ENCODE results near the gene MBD3L1. TPM values are rescaled to one million over a fixed set of nuclear protein-coding genes. Genes with fewer than 3 reads are reported as not detected.
A peak's percentile ranks its signal among the peaks of the same experiment; 100 is the strongest.

The MBD3L1 gene
- not detected in 2 replicates for total RNA-seq

DNA sequence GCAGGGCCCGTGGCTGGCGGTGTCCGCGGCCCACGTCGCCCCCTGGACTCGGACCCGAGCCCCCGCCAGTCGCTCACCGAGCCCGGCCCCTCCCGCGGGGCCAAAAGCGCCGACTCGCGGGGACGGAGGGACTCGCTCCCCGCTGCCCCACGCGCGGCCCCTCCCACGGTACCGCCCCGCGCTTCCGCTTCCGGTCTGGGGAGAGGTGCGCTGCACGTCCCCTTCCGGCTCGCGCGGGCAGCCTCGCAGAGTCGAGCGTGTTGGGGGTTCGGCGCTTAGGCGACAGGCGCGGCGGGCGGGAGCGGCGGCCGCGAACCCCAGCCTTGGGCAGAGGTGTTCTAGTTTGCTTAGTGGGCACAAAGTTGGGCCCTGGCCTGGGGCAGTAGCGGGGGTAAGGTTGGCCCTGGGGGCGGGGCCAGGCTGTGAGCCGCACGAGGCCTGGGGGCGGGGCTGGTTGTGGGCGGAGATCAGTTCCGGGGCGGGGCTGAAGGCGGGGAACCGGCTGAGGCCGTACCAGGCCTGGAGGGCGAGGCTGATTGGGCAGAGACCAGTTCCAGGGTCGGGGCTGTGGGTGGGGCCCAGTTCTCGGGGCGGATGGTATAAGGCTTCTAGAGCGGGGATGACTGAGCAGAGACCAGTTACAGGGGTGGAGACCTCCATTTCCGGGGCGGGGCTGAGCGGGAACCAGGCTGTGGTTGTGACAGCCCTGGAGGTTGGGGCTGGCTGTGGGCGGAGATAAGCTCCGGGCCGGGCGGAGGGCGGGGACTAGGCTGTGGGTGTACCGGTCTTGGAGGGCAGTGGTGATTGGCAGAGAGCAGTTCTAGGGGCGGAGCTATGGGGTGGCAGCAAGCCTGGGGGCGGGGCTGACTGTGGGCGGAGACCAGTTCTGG lies at the start of gene MBD3L1, which contains the start of gene ZNF558:
MBD3L1 (plus strand) TSS at position 246 of the 890 bp plus-strand sequence. CDS start 10,302 bp downstream, outside the sequence.
ZNF558 (minus strand) TSS at position 173 of the 890 bp plus-strand sequence. CDS start 9,645 bp downstream, outside the sequence.
- intact Hi-C loops (cut with micrococcal nuclease), result no loop called here
- DNase-seq (ENCODE audit: low spot score), result peak; percentile 99
- H3K4me3 Mint-ChIP-seq (ENCODE audit: low read depth), result peak within 1 kb of the TSS; percentile 84
- H3K27ac Mint-ChIP-seq, result peak within 1 kb of the TSS; percentile 82
- H3K4me1 Mint-ChIP-seq (ENCODE audit: low read depth), result peaks cover 13% of the 10 kb centered on the region
- peaks cover 11% of the 10 kb centered on the region for H3K9me3 Mint-ChIP-seq
- H3K36me3 Mint-ChIP-seq (ENCODE audit: low read depth), result peaks cover 17% of the 10 kb centered on the region
- no peaks in the 10 kb centered on the region for H3K27me3 Mint-ChIP-seq (ENCODE audit: low read depth)

DNA sequence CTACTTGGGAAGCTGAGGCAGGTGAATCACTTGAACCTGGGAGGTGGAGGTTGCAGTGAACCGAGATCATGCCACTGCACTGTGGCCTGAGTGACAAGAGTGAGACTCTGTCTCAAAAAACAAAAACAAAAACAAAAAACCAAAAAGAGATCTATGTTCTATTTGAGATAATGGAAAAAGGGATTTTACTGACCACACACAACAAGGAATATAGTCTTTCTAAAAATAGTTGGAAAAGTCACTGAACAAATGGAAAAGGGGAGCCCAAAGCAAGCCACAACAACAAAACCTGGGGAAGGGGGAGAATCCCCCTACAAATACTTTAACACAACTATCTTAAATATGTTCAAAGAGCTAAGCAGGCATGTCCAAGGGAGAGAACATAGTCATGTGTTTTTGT lies 37.4 kb upstream of the MBD3L1 start:
- DNase-seq (ENCODE audit: low spot score), result no peak
- H3K27me3 Mint-ChIP-seq (ENCODE audit: low read depth), result no peaks in the 10 kb centered on the region

DNA sequence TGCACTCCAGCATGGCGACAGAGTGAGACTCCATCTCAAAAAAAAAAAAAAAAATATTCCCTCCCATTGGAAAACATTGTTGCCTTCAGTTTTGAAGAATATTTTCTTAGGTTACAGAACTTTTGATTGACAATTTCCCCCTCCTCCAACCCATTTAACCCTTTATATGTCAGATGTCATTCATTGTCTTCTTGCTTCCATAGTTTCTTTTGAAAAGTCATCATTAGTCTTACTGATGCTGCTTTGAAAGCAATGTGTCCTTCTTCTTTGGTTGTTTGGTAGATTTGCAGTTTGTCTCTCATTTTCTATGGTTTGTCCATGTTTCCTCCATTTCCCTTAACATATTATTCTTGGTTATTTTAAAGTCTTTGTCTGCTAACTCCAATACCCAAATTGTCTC lies 25.5 kb upstream of the MBD3L1 start:
- Mint-ChIP-seq H3K36me3 (ENCODE audit: low read depth) (peaks cover 60% of the 10 kb centered on the region), H3K9me3 (peaks cover 70% of the 10 kb centered on the region), H3K27ac (no peak overlapping the region), H3K4me1 (ENCODE audit: low read depth) (no peaks in the 10 kb centered on the region), H3K4me3 (ENCODE audit: low read depth) (no peak overlapping the region), H3K27me3 (ENCODE audit: low read depth) (no peaks in the 10 kb centered on the region)
- DNase-seq (ENCODE audit: low spot score), result no peak
- intact Hi-C loops (cut with micrococcal nuclease), result no loop called here

More for the DNA sequence above, 37.4 kb upstream of the MBD3L1 start:
- Mint-ChIP-seq H3K9me3 (peaks cover 24% of the 10 kb centered on the region), H3K4me1 (ENCODE audit: low read depth) (no peaks in the 10 kb centered on the region), H3K36me3 (ENCODE audit: low read depth) (no peaks in the 10 kb centered on the region), H3K27ac (no peak overlapping the region), H3K4me3 (ENCODE audit: low read depth) (no peak overlapping the region)
- intact Hi-C loops (cut with micrococcal nuclease), result no loop called here

DNA sequence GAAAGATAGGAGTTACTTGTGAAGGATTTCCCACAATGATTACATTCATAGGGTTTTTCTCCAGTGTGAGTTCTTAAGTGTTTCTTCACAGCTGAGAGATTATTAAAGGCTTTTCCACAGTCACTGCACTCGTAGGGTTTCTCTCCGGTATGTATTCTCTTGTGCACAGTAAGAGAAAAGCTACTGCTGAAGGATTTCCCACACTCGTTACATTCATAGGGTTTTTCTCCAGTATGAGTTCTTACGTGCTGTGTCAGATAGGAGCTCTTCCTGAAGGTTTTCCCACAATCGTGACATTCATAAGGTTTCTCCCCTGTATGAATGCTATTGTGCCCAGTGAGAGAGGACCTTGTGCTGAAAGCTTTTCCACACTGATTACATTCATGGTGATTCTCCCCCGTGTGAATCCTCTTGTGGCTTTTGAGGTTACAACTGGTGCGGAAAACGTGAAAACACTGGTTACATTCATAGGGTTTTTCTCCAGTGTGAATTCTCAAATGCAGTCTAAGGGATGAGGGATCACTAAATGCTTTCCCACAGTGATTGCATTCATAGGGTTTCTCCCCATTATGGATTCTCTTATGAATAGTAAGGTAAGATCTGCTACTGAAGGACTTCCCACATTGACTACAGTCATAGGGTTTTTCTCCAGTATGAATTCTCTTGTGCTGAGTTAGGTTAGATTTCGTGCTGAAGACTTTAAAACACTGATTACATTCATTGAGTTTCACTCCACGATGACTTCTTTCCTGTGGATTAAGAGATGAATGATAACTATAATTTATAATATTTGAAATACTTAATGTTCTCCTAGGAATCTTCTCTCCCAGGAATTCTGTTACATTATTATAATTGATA lies 20.6 kb upstream of the MBD3L1 start:
- H3K4me3 Mint-ChIP-seq (ENCODE audit: low read depth), result no peak overlapping the region
- H3K27ac Mint-ChIP-seq, result no peak overlapping the region
- H3K9me3 Mint-ChIP-seq, result peaks cover 77% of the 10 kb centered on the region
- DNase-seq (ENCODE audit: low spot score), result no peak
- intact Hi-C loops (cut with micrococcal nuclease), result no loop called here
- H3K36me3 Mint-ChIP-seq (ENCODE audit: low read depth), result peaks cover 86% of the 10 kb centered on the region
- H3K4me1 Mint-ChIP-seq (ENCODE audit: low read depth), result no peaks in the 10 kb centered on the region
- no peaks in the 10 kb centered on the region for H3K27me3 Mint-ChIP-seq (ENCODE audit: low read depth)

DNA sequence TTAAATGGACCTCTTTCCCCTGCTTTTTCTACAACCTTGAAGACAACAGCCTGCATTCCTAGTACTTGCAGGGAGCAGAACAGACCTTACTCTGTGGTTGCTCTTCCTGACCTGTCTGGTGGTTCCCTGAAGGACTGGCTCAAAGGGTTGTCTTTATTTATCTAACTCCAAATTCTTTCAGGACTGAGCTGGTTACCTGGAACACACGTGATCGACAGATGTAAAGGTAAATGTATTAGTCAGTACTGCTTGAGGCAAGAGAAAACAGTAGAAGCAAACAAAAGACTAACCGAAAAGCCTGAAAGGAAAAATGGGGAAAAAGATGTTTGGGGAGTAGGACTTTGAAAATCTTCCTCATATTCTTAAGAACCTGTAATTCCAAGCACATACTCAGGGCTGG lies 18.0 kb upstream of the MBD3L1 start:
- no peak for DNase-seq (ENCODE audit: low spot score)
- intact Hi-C loops (cut with micrococcal nuclease), result no loop called here
- H3K36me3 Mint-ChIP-seq (ENCODE audit: low read depth), result peaks cover 96% of the 10 kb centered on the region
- no peaks in the 10 kb centered on the region for H3K4me1 Mint-ChIP-seq (ENCODE audit: low read depth)
- no peak overlapping the region for H3K4me3 Mint-ChIP-seq (ENCODE audit: low read depth)
- no peaks in the 10 kb centered on the region for H3K27me3 Mint-ChIP-seq (ENCODE audit: low read depth)
- no peak overlapping the region for H3K27ac Mint-ChIP-seq
- peaks cover 83% of the 10 kb centered on the region for H3K9me3 Mint-ChIP-seq

DNA sequence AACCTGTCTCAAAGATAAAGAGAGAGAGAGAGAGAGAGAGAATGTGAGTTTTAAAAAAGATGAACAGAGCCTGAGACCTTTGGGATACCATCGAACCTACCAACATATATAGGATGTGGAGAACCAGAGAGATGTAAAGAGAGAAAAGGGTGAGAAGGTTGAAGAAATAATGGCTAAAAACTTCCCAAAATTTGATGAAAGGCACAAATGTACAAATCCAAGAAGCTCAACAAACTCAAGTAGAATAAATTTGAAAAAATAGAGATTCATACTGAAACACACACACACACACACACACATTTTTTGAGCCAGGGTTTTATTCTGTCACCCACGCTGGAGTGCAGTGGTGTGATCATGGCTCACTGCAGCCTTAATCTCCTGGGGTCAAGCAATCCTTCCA lies 16.4 kb upstream of the MBD3L1 start:
- no peak overlapping the region for H3K4me3 Mint-ChIP-seq (ENCODE audit: low read depth)
- H3K27ac Mint-ChIP-seq, result no peak overlapping the region
- intact Hi-C loops (cut with micrococcal nuclease), result no loop called here
- no peak for DNase-seq (ENCODE audit: low spot score)
- H3K36me3 Mint-ChIP-seq (ENCODE audit: low read depth), result peaks cover 100% of the 10 kb centered on the region
- H3K4me1 Mint-ChIP-seq (ENCODE audit: low read depth), result no peaks in the 10 kb centered on the region
- no peaks in the 10 kb centered on the region for H3K27me3 Mint-ChIP-seq (ENCODE audit: low read depth)
- H3K9me3 Mint-ChIP-seq, result peaks cover 82% of the 10 kb centered on the region

GRCh38 chr19:8820234-8820633 lies 11.9 kb upstream of the MBD3L1 start:
- Mint-ChIP-seq H3K27ac (no peak overlapping the region), H3K36me3 (ENCODE audit: low read depth) (peaks cover 99% of the 10 kb centered on the region), H3K4me1 (ENCODE audit: low read depth) (no peaks in the 10 kb centered on the region), H3K27me3 (ENCODE audit: low read depth) (no peaks in the 10 kb centered on the region), H3K4me3 (ENCODE audit: low read depth) (no peak overlapping the region), H3K9me3 (peaks cover 49% of the 10 kb centered on the region)
- no peak for DNase-seq (ENCODE audit: low spot score)
- intact Hi-C loops (cut with micrococcal nuclease), result no loop called here

- Mint-ChIP-seq H3K9me3 (peaks cover 34% of the 10 kb centered on the region), H3K4me3 (ENCODE audit: low read depth) (no peak overlapping the region), H3K27ac (no peak overlapping the region), H3K4me1 (ENCODE audit: low read depth) (no peaks in the 10 kb centered on the region), H3K36me3 (ENCODE audit: low read depth) (peaks cover 91% of the 10 kb centered on the region), H3K27me3 (ENCODE audit: low read depth) (no peaks in the 10 kb centered on the region)
- intact Hi-C loops (cut with micrococcal nuclease), result no loop called here
- DNase-seq (ENCODE audit: low spot score), result no peak
Measured at GRCh38 chr19:8821748-8822241, 10.4 kb upstream of the MBD3L1 start.

- H3K27ac Mint-ChIP-seq, result no peak overlapping the region
- peaks cover 67% of the 10 kb centered on the region for H3K36me3 Mint-ChIP-seq (ENCODE audit: low read depth)
- H3K9me3 Mint-ChIP-seq, result peaks cover 4% of the 10 kb centered on the region
- H3K4me1 Mint-ChIP-seq (ENCODE audit: low read depth), result peaks cover 7% of the 10 kb centered on the region
- H3K4me3 Mint-ChIP-seq (ENCODE audit: low read depth), result no peak overlapping the region
- DNase-seq (ENCODE audit: low spot score), result no peak
- no peaks in the 10 kb centered on the region for H3K27me3 Mint-ChIP-seq (ENCODE audit: low read depth)
- intact Hi-C loops (cut with micrococcal nuclease), result no loop called here
Measured at GRCh38 chr19:8826371-8826770, 5.8 kb upstream of the MBD3L1 start.

GRCh38 chr19:8827277-8827676 lies 4.9 kb upstream of the MBD3L1 start:
- Mint-ChIP-seq H3K4me1 (ENCODE audit: low read depth) (peaks cover 11% of the 10 kb centered on the region), H3K27me3 (ENCODE audit: low read depth) (no peaks in the 10 kb centered on the region), H3K36me3 (ENCODE audit: low read depth) (peaks cover 58% of the 10 kb centered on the region), H3K9me3 (peaks cover 4% of the 10 kb centered on the region), H3K4me3 (ENCODE audit: low read depth) (no peak overlapping the region), H3K27ac (no peak overlapping the region)
- DNase-seq (ENCODE audit: low spot score), result no peak
- intact Hi-C loops (cut with micrococcal nuclease), result no loop called here

GRCh38 chr19:8831373-8831772 lies 804 bp upstream of the MBD3L1 start:
- H3K27ac Mint-ChIP-seq, result peak overlapping the region; percentile 82
- intact Hi-C loops (cut with micrococcal nuclease), result no loop called here
- no peak for DNase-seq (ENCODE audit: low spot score)

GRCh38 chr19:8831832-8832131 lies 395 bp upstream of the MBD3L1 start:
- Mint-ChIP-seq H3K36me3 (ENCODE audit: low read depth) (peaks cover 22% of the 10 kb centered on the region), H3K4me3 (ENCODE audit: low read depth) (peak overlapping the region; percentile 84), H3K27me3 (ENCODE audit: low read depth) (no peaks in the 10 kb centered on the region), H3K9me3 (peaks cover 11% of the 10 kb centered on the region), H3K27ac (peak overlapping the region; percentile 82), H3K4me1 (ENCODE audit: low read depth) (peaks cover 13% of the 10 kb centered on the region)
- DNase-seq (ENCODE audit: low spot score), result no peak
- intact Hi-C loops (cut with micrococcal nuclease), result no loop called here

More at GRCh38 chr19:8831373-8831772, 804 bp upstream of the MBD3L1 start:
- Mint-ChIP-seq H3K27me3 (ENCODE audit: low read depth) (no peaks in the 10 kb centered on the region), H3K36me3 (ENCODE audit: low read depth) (peaks cover 22% of the 10 kb centered on the region), H3K4me1 (ENCODE audit: low read depth) (peaks cover 13% of the 10 kb centered on the region), H3K9me3 (peaks cover 11% of the 10 kb centered on the region), H3K4me3 (ENCODE audit: low read depth) (peak overlapping the region; percentile 84)
